HG03432 (cell line): ENCODE measurements around the gene SLC1A2.
"Not testable (repeated sequence)": the region's sequence is repeated elsewhere in the genome, so short reads cannot be mapped to it uniquely, and the experiment has no call there.

ENCODE experiments used
- ATAC-seq: cut with Tn5 transposase; IDR thresholded peaks from one replicate; pipeline ENCODE4 v1.9.1; 2021; ENCODE audit warnings: mild to moderate bottlenecking, moderate library complexity; ENCODE audit not compliant: unreplicated experiment

The SLC1A2 gene

GRCh38 chr11:35231076-35231860 lies 188.1 kb downstream of the SLC1A2 start:
- ATAC-seq: no peak

GRCh38 chr11:35230388-35230787 lies 189.0 kb downstream of the SLC1A2 start:
- ATAC-seq: no peak

- no peak for ATAC-seq
Measured at GRCh38 chr11:35228328-35228725, 191.0 kb downstream of the SLC1A2 start.

- no peak for ATAC-seq
Measured at GRCh38 chr11:35227576-35228327, 191.6 kb downstream of the SLC1A2 start.

- not testable (repeated sequence) for ATAC-seq
Measured at GRCh38 chr11:35226756-35227155, 192.6 kb downstream of the SLC1A2 start.

GRCh38 chr11:35225946-35226520 lies 193.3 kb downstream of the SLC1A2 start:
- ATAC-seq: no peak

GRCh38 chr11:35223991-35224390 lies 195.4 kb downstream of the SLC1A2 start:
- no peak for ATAC-seq

- ATAC-seq: no peak
Measured at GRCh38 chr11:35223371-35223796, 196.0 kb downstream of the SLC1A2 start.

- no peak for ATAC-seq
Measured at GRCh38 chr11:35218956-35219355, 200.4 kb downstream of the SLC1A2 start.

GRCh38 chr11:35216962-35217678 lies 202.2 kb downstream of the SLC1A2 start:
- ATAC-seq: no peak

- no peak for ATAC-seq
Measured at GRCh38 chr11:35215945-35216344, 203.4 kb downstream of the SLC1A2 start.

- no peak for ATAC-seq
Measured at GRCh38 chr11:35214792-35215193, 204.6 kb downstream of the SLC1A2 start.

- ATAC-seq: no peak
Measured at GRCh38 chr11:35214226-35214770, 205.1 kb downstream of the SLC1A2 start.

- no peak for ATAC-seq
Measured at GRCh38 chr11:35211952-35212351, 207.4 kb downstream of the SLC1A2 start.

GRCh38 chr11:35210876-35211546 lies 208.3 kb downstream of the SLC1A2 start:
- ATAC-seq: no peak

- ATAC-seq: no peak
Measured at GRCh38 chr11:35208795-35209194, 210.6 kb downstream of the SLC1A2 start.

GRCh38 chr11:35207471-35208403 lies 211.6 kb downstream of the SLC1A2 start:
- no peak for ATAC-seq

GRCh38 chr11:35206616-35207015 lies 212.7 kb downstream of the SLC1A2 start:
- ATAC-seq: no peak

- ATAC-seq: no peak
Measured at GRCh38 chr11:35204614-35205013, 214.7 kb downstream of the SLC1A2 start.
